B cell (primary cell): ENCODE results near the gene RAPGEF1. TPM values are rescaled to one million over a fixed set of nuclear protein-coding genes. Genes with fewer than 3 reads are reported as not detected.

Source experiments
- ATAC-seq: fragments of 200-7000 bp; cut with Tn5 transposase; one replicate; pipeline ENCODE4 v1.10.0; 2021; ENCODE audit warnings: low read depth, mild to moderate bottlenecking, moderate number of reproducible peaks, moderate library complexity
- CTCF ChIA-PET: fragments of 350-600 bp; sonication (Branson Sonifier 250); formaldehyde crosslinking; loops from one replicate; lab custom pipeline; 2021; ENCODE audit warnings: antibody characterized with exemption, inconsistent platforms; lab: Charles Lee
- POLR2A ChIA-PET: fragments of 350-600 bp; sonication (Branson Sonifier 250); formaldehyde crosslinking; loops from one replicate; lab custom pipeline; 2021; ENCODE audit warnings: antibody characterized with exemption; lab: Charles Lee
- DNase-seq: peaks from one replicate; pipeline ENCODE4 v3.0.0; 2013
- H2AFZ ChIP-seq: 2 replicates; pipeline ENCODE4 v1.6.1; 2012; ENCODE audit warnings: mild to moderate bottlenecking, low read depth, low read length; ENCODE audit not compliant: insufficient read depth, poor library complexity, severe bottlenecking
- H3K27ac ChIP-seq, 2 donors: 1 replicate in 1 of 2; 2 replicates in 1 of 2; pipeline ENCODE4 v1.5.1; 2012 to 2013; ENCODE audit warnings: low read length in 2 of 2, mild to moderate bottlenecking in 2 of 2, moderate library complexity in 1 of 2
- H3K27me3 ChIP-seq, 4 experiments: fragments of 200-600 bp in 1 of 4; sonication (generic) in 1 of 4; replicated peaks in 1 of 4; 1 replicate in 2 of 4; 2 replicates in 2 of 4; pipeline versions ENCODE4 v1.6.1 to v1.7.0; 2013 to 2016; ENCODE audit warnings: low read length in 3 of 4, mild to moderate bottlenecking in 2 of 4, mixed read lengths in 1 of 4, moderate library complexity in 1 of 4; ENCODE audit not compliant: insufficient read depth in 4 of 4, control insufficient read depth in 3 of 4; ENCODE audit errors: control extremely low read depth in 1 of 4
- H3K36me3 ChIP-seq, 2 experiments: replicated peaks in 1 of 2; 1 replicate in 1 of 2; 2 replicates in 1 of 2; pipeline versions ENCODE4 v1.6.1 to v1.7.1; 2013; ENCODE audit warnings: low read length in 1 of 2; ENCODE audit not compliant: insufficient read depth in 2 of 2, control insufficient read depth in 1 of 2; ENCODE audit errors: control extremely low read depth in 1 of 2, extremely low read depth in 1 of 2
- H3K4me1 ChIP-seq, 2 donors: fragments of 200-600 bp in 1 of 2; sonication (generic) in 1 of 2; 1 replicate in 1 of 2; 2 replicates in 1 of 2; pipeline versions ENCODE4 v1.5.1 to v1.6.1; 2013 to 2017; ENCODE audit warnings: low read length in 2 of 2; ENCODE audit not compliant: control insufficient read depth in 2 of 2, insufficient read depth in 2 of 2
- H3K4me2 ChIP-seq: replicated peaks from 2 replicates; pipeline ENCODE3; 2012; ENCODE audit warnings: mild to moderate bottlenecking, low read depth, low read length; ENCODE audit not compliant: poor library complexity, severe bottlenecking
- H3K4me3 ChIP-seq, 5 experiments: fragments of 200-600 bp in 1 of 5; sonication (generic) in 1 of 5; 1 replicate in 3 of 5; 2 replicates in 2 of 5; pipeline versions ENCODE4 v1.5.1 to v1.7.0; 2011 to 2016; ENCODE audit warnings: low read length in 4 of 5, mild to moderate bottlenecking in 4 of 5, low read depth in 2 of 5, control low read depth in 1 of 5, moderate library complexity in 1 of 5; ENCODE audit not compliant: insufficient read depth in 1 of 5; ENCODE audit errors: control extremely low read depth in 1 of 5, extremely low read depth in 1 of 5
- H3K79me2 ChIP-seq: fragments of 200-600 bp; sonication (generic); one replicate; pipeline ENCODE4 v1.6.0; 2016; ENCODE audit warnings: low read length; ENCODE audit not compliant: control insufficient read depth, insufficient read depth
- H3K9ac ChIP-seq: fragments of 200-600 bp; sonication (generic); 2 replicates; pipeline ENCODE4 v1.6.1; 2017; ENCODE audit warnings: mild to moderate bottlenecking, low read length, moderate library complexity
- H3K9me3 ChIP-seq, 3 donors: one replicate each; pipeline versions ENCODE4 v1.6.1 to v1.7.1; 2013; ENCODE audit warnings: low read length in 2 of 3; ENCODE audit not compliant: control insufficient read depth in 2 of 3, insufficient read depth in 1 of 3; ENCODE audit errors: control extremely low read depth in 1 of 3
- H4K20me1 ChIP-seq: 2 replicates; pipeline ENCODE4 v1.6.0; 2012; ENCODE audit warnings: mild to moderate bottlenecking, low read length; ENCODE audit not compliant: insufficient read depth, control insufficient read depth, poor library complexity, severe bottlenecking
- H3K27ac Mint-ChIP-seq: one replicate; pipeline ENCODE4 v1.8.0; 2021; ENCODE audit warnings: mixed read lengths
- H3K27me3 Mint-ChIP-seq: one replicate; pipeline ENCODE4 v1.8.0; 2021; ENCODE audit warnings: mixed read lengths
- H3K4me1 Mint-ChIP-seq: one replicate; pipeline ENCODE4 v1.8.0; 2021; ENCODE audit warnings: mixed read lengths
- H3K4me3 Mint-ChIP-seq: one replicate; pipeline ENCODE4 v1.8.0; 2021; ENCODE audit warnings: mixed read lengths
- H3K9me3 Mint-ChIP-seq: one replicate; pipeline ENCODE4 v1.8.0; 2022; ENCODE audit warnings: mixed read lengths; ENCODE audit not compliant: insufficient read depth
- EZH2 ChIP-seq: IDR thresholded peaks from 2 replicates; pipeline ENCODE4 v1.6.1; 2012; ENCODE audit warnings: borderline replicate concordance, low read depth, mild to moderate bottlenecking, moderate library complexity, low read length; ENCODE audit not compliant: insufficient read depth, poor library complexity, severe bottlenecking
- WGBS: methylation state at CpG from one replicate; pipeline ENCODE4 v1.1.5; 2013; ENCODE audit warnings: missing lambda C conversion rate; ENCODE audit not compliant: insufficient coverage; 5-methylcytosine and 5-hydroxymethylcytosine counted together
- intact Hi-C: fragments of 100-400 bp; cut with micrococcal nuclease; formaldehyde crosslinking; loops from one replicate; pipeline ENCODE4 v1.10.0; 2022
- polyA plus RNA-seq: library from polyadenylated mRNA; depleted of rRNA; stranded (reverse); fragments of >200 nt; gene quantifications from 2 replicates; pipeline ENCODE4 v1.2.3, GENCODE V29; 2012
- total RNA-seq, 2 donors: library from RNA; stranded (reverse); fragments of 120-200 nt in 1 of 2; gene quantifications; 1 replicate in 1 of 2; 2 replicates in 1 of 2; pipeline versions ENCODE4 v1.2.3 to v1.2.4, GENCODE V29; 2013 to 2022
- TF ChIP-seq, protein P1 (sequence below): fragments of 200-600 bp; IDR thresholded peaks from one replicate; pipeline ENCODE4 v1.8.0; 2022; ENCODE audit warnings: antibody characterized with exemption, mild to moderate bottlenecking

The RAPGEF1 gene
- total and polyA plus RNA-seq, 2 donors (not counting 1 experiment from before 2014, with no cell fraction given), result 134 to 447 TPM

DNA sequence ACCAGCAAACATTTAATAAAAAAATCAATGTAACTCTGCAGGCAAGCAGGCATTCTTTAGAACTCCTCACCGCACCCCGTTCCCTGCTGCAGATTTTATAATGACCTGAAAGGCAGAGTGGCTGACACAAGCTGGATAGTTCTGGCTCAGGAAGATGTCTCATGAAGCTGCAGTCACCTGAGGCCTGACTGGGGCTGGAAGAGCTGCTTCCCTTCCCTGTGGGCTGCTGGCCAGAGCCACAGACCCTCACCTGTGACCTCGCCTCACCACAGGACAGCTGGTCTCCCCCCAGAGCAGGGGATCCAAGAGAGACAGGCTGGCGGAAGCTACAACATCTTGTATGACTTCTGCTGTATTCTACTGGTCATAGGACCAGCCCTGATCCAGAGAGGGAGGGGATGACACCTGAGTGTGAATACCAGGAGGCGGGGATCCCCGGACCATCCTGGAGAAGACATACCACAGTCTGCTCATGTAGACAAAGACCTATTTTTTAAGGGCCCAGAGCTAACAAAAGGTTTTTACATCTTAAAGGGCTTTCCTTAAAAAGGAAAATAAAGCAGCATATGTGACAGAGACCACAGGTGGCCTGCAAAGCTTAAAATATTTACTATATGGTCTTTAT, 43.9 kb downstream of the RAPGEF1 start:
- WGBS, result 100% methylated on average over 3 of the region's 6 CpGs
- ATAC-seq (no peak), DNase-seq (no peak)
- H3K4me3 ChIP-seq, result no peak overlapping the region
- Mint-ChIP-seq H3K4me1 (peaks cover 95% of the 10 kb centered on the region), H3K27ac (no peak overlapping the region), H3K9me3 (no peaks in the 10 kb centered on the region), H3K4me3 (no peak overlapping the region), H3K27me3 (no peaks in the 10 kb centered on the region)
- no peak overlapping the region for H3K27ac ChIP-seq
- intact Hi-C loops, result no loop called here
- H3K27me3 ChIP-seq, result no peaks in the 10 kb centered on the region
- no peak overlapping the region for H3K9ac ChIP-seq
- ChIA-PET CTCF (interaction anchor here (0.7 to 2.5 kb wide), 11 partner anchors 12 to 104 kb away, joined by 3 to 9 read pairs (median 4); partner anchors contain the start of gene RAPGEF1), POLR2A (interaction anchor here (0.5 kb wide), 1 partner anchor 15 kb away, joined by 3 read pairs; no protein-coding TSS in a partner anchor)
- TF ChIP-seq, protein P1, sequence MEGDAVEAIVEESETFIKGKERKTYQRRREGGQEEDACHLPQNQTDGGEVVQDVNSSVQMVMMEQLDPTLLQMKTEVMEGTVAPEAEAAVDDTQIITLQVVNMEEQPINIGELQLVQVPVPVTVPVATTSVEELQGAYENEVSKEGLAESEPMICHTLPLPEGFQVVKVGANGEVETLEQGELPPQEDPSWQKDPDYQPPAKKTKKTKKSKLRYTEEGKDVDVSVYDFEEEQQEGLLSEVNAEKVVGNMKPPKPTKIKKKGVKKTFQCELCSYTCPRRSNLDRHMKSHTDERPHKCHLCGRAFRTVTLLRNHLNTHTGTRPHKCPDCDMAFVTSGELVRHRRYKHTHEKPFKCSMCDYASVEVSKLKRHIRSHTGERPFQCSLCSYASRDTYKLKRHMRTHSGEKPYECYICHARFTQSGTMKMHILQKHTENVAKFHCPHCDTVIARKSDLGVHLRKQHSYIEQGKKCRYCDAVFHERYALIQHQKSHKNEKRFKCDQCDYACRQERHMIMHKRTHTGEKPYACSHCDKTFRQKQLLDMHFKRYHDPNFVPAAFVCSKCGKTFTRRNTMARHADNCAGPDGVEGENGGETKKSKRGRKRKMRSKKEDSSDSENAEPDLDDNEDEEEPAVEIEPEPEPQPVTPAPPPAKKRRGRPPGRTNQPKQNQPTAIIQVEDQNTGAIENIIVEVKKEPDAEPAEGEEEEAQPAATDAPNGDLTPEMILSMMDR, result no peak
- TF ChIP-seq EZH2, result no peak
- H3K4me2 ChIP-seq, result no peak overlapping the region
- peaks cover 72 to 78% of the 10 kb centered on the region in 2 donors for H3K4me1 ChIP-seq
- no peaks in the 10 kb centered on the region for H3K9me3 ChIP-seq
- H4K20me1 ChIP-seq, result peaks cover 85% of the 10 kb centered on the region
- H3K36me3 ChIP-seq, result peaks cover 0 to 8% of the 10 kb centered on the region in 2 experiments
- H2AFZ ChIP-seq, result no peak overlapping the region
- peaks cover 100% of the 10 kb centered on the region for H3K79me2 ChIP-seq

DNA sequence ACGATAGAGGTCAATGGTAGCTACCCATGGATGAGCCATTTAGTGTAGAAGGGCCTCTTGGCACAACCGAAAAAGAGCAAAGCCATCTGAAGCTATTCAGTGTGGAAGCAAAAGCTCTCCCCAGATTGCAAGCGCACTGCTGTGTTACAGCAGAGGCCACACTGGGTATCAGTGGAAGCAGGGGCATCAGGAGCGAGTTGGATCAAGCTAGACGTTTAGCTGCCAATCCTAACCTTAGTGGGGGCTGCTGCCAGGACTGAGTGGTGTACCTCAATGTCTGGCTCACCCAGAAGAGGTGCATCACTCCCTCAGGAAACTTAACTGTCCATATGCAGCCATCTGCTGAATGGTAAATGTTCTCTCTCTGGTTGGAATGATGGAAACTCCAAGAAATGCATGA, 44.5 kb downstream of the RAPGEF1 start:
- Histone ChIP-seq H4K20me1 (peaks cover 84% of the 10 kb centered on the region), H3K27me3 (no peaks in the 10 kb centered on the region), H3K4me1 (peaks cover 72 to 75% of the 10 kb centered on the region in 2 donors), H3K27ac (no peak overlapping the region), H3K36me3 (peaks cover 0 to 8% of the 10 kb centered on the region in 2 experiments), H3K9me3 (no peaks in the 10 kb centered on the region), H3K4me2 (no peak overlapping the region), H3K79me2 (peaks cover 100% of the 10 kb centered on the region), H3K4me3 (no peak overlapping the region), H2AFZ (no peak overlapping the region), H3K9ac (no peak overlapping the region)
- intact Hi-C loops, result no loop called here
- Mint-ChIP-seq H3K27ac (no peak overlapping the region), H3K27me3 (no peaks in the 10 kb centered on the region), H3K4me3 (no peak overlapping the region), H3K9me3 (no peaks in the 10 kb centered on the region), H3K4me1 (peaks cover 93% of the 10 kb centered on the region)
- ATAC-seq (no peak), DNase-seq (no peak)
- POLR2A ChIA-PET, result no interaction called here
- WGBS, result 98% methylated on average over 5 of the region's 5 CpGs
- CTCF ChIA-PET, result interaction anchor here (0.7 to 1.9 kb wide), 5 partner anchors 39 to 988 kb away, joined by 3 to 6 read pairs (median 3); partner anchors contain the start of gene RAPGEF1
- TF ChIP-seq EZH2, result no peak
- TF ChIP-seq, protein P1, result no peak
